ENCODE results near the gene CALCR. TPM values are rescaled to one million over a fixed set of nuclear protein-coding genes. Genes with fewer than 3 reads are reported as not detected.

The CALCR gene
- total and polyA plus RNA-seq, 2 donors (not counting 1 experiment from before 2014, with no cell fraction given), result not detected

- ATAC-seq (ENCODE audit: low read depth), result no peak
- no peaks in the 10 kb centered on the region for H3K27me3 ChIP-seq (replicated peaks in 1 of 4; ENCODE audit: control extremely low read depth in 1 of 4, control insufficient read depth in 3 of 4, insufficient read depth in 4 of 4, low read length in 3 of 4)
- H3K79me2 ChIP-seq (ENCODE audit: control insufficient read depth, insufficient read depth, low read length), result no peaks in the 10 kb centered on the region
- TF ChIP-seq CTCF (IDR thresholded peaks at IDR 0.05) (no peak), EZH2 (IDR thresholded peaks at IDR 0.05; ENCODE audit: borderline replicate concordance, insufficient read depth, low read depth, low read length, poor library complexity, severe bottlenecking) (no peak)
- no peak overlapping the region for H3K9ac ChIP-seq (ENCODE audit: low read length)
- no peaks in the 10 kb centered on the region for H3K4me1 Mint-ChIP-seq
- intact Hi-C loops (cut with micrococcal nuclease), result no loop called here
- WGBS (ENCODE audit: insufficient coverage), result no CpG with 5 or more reads among the region's 1 CpG
- H3K27ac Mint-ChIP-seq, result no peak overlapping the region
- no peaks in the 10 kb centered on the region for H4K20me1 ChIP-seq (ENCODE audit: control insufficient read depth, insufficient read depth, low read length, poor library complexity, severe bottlenecking)
- CTCF ChIA-PET, result interaction anchor here (0.5 kb wide), 1 partner anchor 11 kb away, joined by 3 read pairs; no protein-coding TSS in a partner anchor
- POLR2A ChIA-PET, result no interaction called here
- no peaks in the 10 kb centered on the region for H3K4me1 ChIP-seq (ENCODE audit: control insufficient read depth in 2 of 2, insufficient read depth in 2 of 2, low read length in 2 of 2)
- DNase-seq, result no peak
- no peak overlapping the region for H3K4me3 ChIP-seq (ENCODE audit: control extremely low read depth in 1 of 5, extremely low read depth in 1 of 5, insufficient read depth in 1 of 5, low read depth in 2 of 5, low read length in 4 of 5)
- no peaks in the 10 kb centered on the region for H3K9me3 Mint-ChIP-seq (ENCODE audit: insufficient read depth)
- no peaks in the 10 kb centered on the region for H3K9me3 ChIP-seq (ENCODE audit: control extremely low read depth in 1 of 3, control insufficient read depth in 2 of 3, insufficient read depth in 1 of 3, low read length in 2 of 3)
- H3K36me3 ChIP-seq (replicated peaks in 1 of 2; ENCODE audit: control extremely low read depth in 1 of 2, control insufficient read depth in 1 of 2, extremely low read depth in 1 of 2, insufficient read depth in 2 of 2, low read length in 1 of 2), result no peaks in the 10 kb centered on the region
- no peak overlapping the region for H2AFZ ChIP-seq (ENCODE audit: insufficient read depth, low read depth, low read length, poor library complexity, severe bottlenecking)
- no peak overlapping the region for H3K4me2 ChIP-seq (replicated peaks; ENCODE audit: low read depth, low read length, poor library complexity, severe bottlenecking)
- no peak overlapping the region for H3K4me3 Mint-ChIP-seq
- H3K27ac ChIP-seq (ENCODE audit: low read length in 2 of 2), result no peak overlapping the region
- no peaks in the 10 kb centered on the region for H3K27me3 Mint-ChIP-seq
Observed at GRCh38 chr7:93538061-93538460, 36.5 kb downstream of the CALCR start.

- Mint-ChIP-seq H3K9me3 (ENCODE audit: insufficient read depth) (no peaks in the 10 kb centered on the region), H3K4me1 (no peaks in the 10 kb centered on the region), H3K27me3 (no peaks in the 10 kb centered on the region), H3K4me3 (no peak overlapping the region), H3K27ac (no peak overlapping the region)
- Histone ChIP-seq H3K4me2 (replicated peaks; ENCODE audit: low read depth, low read length, poor library complexity, severe bottlenecking) (no peak overlapping the region), H3K27me3 (replicated peaks in 1 of 4; ENCODE audit: control extremely low read depth in 1 of 4, control insufficient read depth in 3 of 4, insufficient read depth in 4 of 4, low read length in 3 of 4) (no peaks in the 10 kb centered on the region), H3K9me3 (ENCODE audit: control extremely low read depth in 1 of 3, control insufficient read depth in 2 of 3, insufficient read depth in 1 of 3, low read length in 2 of 3) (no peaks in the 10 kb centered on the region), H2AFZ (ENCODE audit: insufficient read depth, low read depth, low read length, poor library complexity, severe bottlenecking) (no peak overlapping the region), H4K20me1 (ENCODE audit: control insufficient read depth, insufficient read depth, low read length, poor library complexity, severe bottlenecking) (no peaks in the 10 kb centered on the region), H3K4me3 (ENCODE audit: control extremely low read depth in 1 of 5, extremely low read depth in 1 of 5, insufficient read depth in 1 of 5, low read depth in 2 of 5, low read length in 4 of 5) (no peak overlapping the region), H3K36me3 (replicated peaks in 1 of 2; ENCODE audit: control extremely low read depth in 1 of 2, control insufficient read depth in 1 of 2, extremely low read depth in 1 of 2, insufficient read depth in 2 of 2, low read length in 1 of 2) (no peaks in the 10 kb centered on the region), H3K4me1 (ENCODE audit: control insufficient read depth in 2 of 2, insufficient read depth in 2 of 2, low read length in 2 of 2) (no peaks in the 10 kb centered on the region), H3K79me2 (ENCODE audit: control insufficient read depth, insufficient read depth, low read length) (no peaks in the 10 kb centered on the region), H3K27ac (ENCODE audit: low read length in 2 of 2) (no peak overlapping the region), H3K9ac (ENCODE audit: low read length) (no peak overlapping the region)
- no peak for TF ChIP-seq CTCF (IDR thresholded peaks at IDR 0.05)
- no peak for TF ChIP-seq EZH2 (IDR thresholded peaks at IDR 0.05; ENCODE audit: borderline replicate concordance, insufficient read depth, low read depth, low read length, poor library complexity, severe bottlenecking)
- CTCF ChIA-PET, result no interaction called here
- ATAC-seq (ENCODE audit: low read depth) (no peak), DNase-seq (no peak)
- POLR2A ChIA-PET, result no interaction called here
- intact Hi-C loops (cut with micrococcal nuclease), result no loop called here
Observed at GRCh38 chr7:93535616-93536015, 38.9 kb downstream of the CALCR start.
